SU-DHL-6 (cell line): ENCODE results near the gene SHISA5.
"Not testable (repeated sequence)": the region's sequence is repeated elsewhere in the genome, so short reads cannot be mapped to it uniquely, and the experiment has no call there.

Experiments used
- EZH2phosphoT487 ChIP-seq: fragments of 200-600 bp; sonication (generic), shearing (Covaris generic); conservative IDR thresholded peaks from 2 replicates; pipeline ENCODE4 v1.6.1; 2018; ENCODE audit warnings: mild to moderate bottlenecking, antibody characterized with exemption, low read length, moderate library complexity, mixed read lengths
- TF ChIP-seq, protein P1 (sequence below): fragments of 200-600 bp; sonication (generic); IDR thresholded peaks from one replicate; pipeline ENCODE4 v1.5.1; 2017; ENCODE audit warnings: antibody characterized with exemption, mild to moderate bottlenecking, low read length, moderate library complexity; ENCODE audit not compliant: insufficient read depth, poor library complexity, severe bottlenecking

- TF ChIP-seq, protein P1, sequence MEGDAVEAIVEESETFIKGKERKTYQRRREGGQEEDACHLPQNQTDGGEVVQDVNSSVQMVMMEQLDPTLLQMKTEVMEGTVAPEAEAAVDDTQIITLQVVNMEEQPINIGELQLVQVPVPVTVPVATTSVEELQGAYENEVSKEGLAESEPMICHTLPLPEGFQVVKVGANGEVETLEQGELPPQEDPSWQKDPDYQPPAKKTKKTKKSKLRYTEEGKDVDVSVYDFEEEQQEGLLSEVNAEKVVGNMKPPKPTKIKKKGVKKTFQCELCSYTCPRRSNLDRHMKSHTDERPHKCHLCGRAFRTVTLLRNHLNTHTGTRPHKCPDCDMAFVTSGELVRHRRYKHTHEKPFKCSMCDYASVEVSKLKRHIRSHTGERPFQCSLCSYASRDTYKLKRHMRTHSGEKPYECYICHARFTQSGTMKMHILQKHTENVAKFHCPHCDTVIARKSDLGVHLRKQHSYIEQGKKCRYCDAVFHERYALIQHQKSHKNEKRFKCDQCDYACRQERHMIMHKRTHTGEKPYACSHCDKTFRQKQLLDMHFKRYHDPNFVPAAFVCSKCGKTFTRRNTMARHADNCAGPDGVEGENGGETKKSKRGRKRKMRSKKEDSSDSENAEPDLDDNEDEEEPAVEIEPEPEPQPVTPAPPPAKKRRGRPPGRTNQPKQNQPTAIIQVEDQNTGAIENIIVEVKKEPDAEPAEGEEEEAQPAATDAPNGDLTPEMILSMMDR: not testable (repeated sequence)
- not testable (repeated sequence) for TF ChIP-seq EZH2phosphoT487
Measured at GRCh38 chr3:48530701-48531100, 26.7 kb upstream of the SHISA5 start.
